ENCODE data around the gene CAMKK1. TPM values are rescaled to one million over a fixed set of nuclear protein-coding genes. Genes with fewer than 3 reads are reported as not detected.

Gene CAMKK1
- total and polyA plus RNA-seq, 12 donors = 1.8 to 5.7 (median 3.6) TPM

GRCh38 chr17:3828852-3829232 lies 64.0 kb downstream of the CAMKK1 start:
- no peak for DNase-seq
- Histone ChIP-seq H3K27me3 (no peaks in the 10 kb centered on the region), H3K9me3 (no peaks in the 10 kb centered on the region), H3K27ac (peak overlapping the region; percentile 7 to 88 (median 71)), H3K36me3 (peaks cover 0 to 84% (median 31%) of the 10 kb centered on the region in 9 donors), H3K4me1 (peaks cover 5 to 27% (median 15%) of the 10 kb centered on the region in 9 donors), H3K4me3 (no peak overlapping the region)
- ATAC-seq = peak in 5 of 8 donors; percentile 26 to 64 (median 50)
- 74 to 82% methylated on average over 7 of the region's 7 CpGs for WGBS, 2 donors
- intact Hi-C loops (cut with DNase I) = loop anchor here in 4 of 10 donors (5.0 to 10.0 kb wide), 2 partner anchors 92 to 94 kb away; no protein-coding TSS in a partner anchor
- TF ChIP-seq, protein P1, sequence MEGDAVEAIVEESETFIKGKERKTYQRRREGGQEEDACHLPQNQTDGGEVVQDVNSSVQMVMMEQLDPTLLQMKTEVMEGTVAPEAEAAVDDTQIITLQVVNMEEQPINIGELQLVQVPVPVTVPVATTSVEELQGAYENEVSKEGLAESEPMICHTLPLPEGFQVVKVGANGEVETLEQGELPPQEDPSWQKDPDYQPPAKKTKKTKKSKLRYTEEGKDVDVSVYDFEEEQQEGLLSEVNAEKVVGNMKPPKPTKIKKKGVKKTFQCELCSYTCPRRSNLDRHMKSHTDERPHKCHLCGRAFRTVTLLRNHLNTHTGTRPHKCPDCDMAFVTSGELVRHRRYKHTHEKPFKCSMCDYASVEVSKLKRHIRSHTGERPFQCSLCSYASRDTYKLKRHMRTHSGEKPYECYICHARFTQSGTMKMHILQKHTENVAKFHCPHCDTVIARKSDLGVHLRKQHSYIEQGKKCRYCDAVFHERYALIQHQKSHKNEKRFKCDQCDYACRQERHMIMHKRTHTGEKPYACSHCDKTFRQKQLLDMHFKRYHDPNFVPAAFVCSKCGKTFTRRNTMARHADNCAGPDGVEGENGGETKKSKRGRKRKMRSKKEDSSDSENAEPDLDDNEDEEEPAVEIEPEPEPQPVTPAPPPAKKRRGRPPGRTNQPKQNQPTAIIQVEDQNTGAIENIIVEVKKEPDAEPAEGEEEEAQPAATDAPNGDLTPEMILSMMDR (IDR thresholded peaks at IDR 0.05) = no peak

GRCh38 chr17:3828151-3828851 lies 64.6 kb downstream of the CAMKK1 start:
- intact Hi-C loops (cut with DNase I) = loop anchor here in 4 of 10 donors (5.0 to 10.0 kb wide), 2 partner anchors 91 to 94 kb away; no protein-coding TSS in a partner anchor
- Histone ChIP-seq H3K27me3 (no peaks in the 10 kb centered on the region), H3K27ac (peak overlapping the region; percentile 7 to 88 (median 71)), H3K4me1 (peaks cover 5 to 27% (median 15%) of the 10 kb centered on the region in 9 donors), H3K9me3 (no peaks in the 10 kb centered on the region), H3K4me3 (no peak overlapping the region), H3K36me3 (peaks cover 0 to 84% (median 37%) of the 10 kb centered on the region in 9 donors)
- ATAC-seq (peak; percentile 67 to 96 (median 92)), DNase-seq (no peak)
- WGBS, 2 donors = 40 to 48% methylated on average over 7 of the region's 7 CpGs
- TF ChIP-seq, protein P1 (IDR thresholded peaks at IDR 0.05) = no peak

GRCh38 chr17:3827124-3827773 lies 65.6 kb downstream of the CAMKK1 start:
- peak overlapping the region in 5 of 10 donors; percentile 27 to 82 (median 73) for H3K27ac ChIP-seq
- intact Hi-C loops (cut with DNase I) = loop anchor here in 4 of 10 donors (5.0 to 10.0 kb wide), 2 partner anchors 90 to 92 kb away; no protein-coding TSS in a partner anchor

DNA sequence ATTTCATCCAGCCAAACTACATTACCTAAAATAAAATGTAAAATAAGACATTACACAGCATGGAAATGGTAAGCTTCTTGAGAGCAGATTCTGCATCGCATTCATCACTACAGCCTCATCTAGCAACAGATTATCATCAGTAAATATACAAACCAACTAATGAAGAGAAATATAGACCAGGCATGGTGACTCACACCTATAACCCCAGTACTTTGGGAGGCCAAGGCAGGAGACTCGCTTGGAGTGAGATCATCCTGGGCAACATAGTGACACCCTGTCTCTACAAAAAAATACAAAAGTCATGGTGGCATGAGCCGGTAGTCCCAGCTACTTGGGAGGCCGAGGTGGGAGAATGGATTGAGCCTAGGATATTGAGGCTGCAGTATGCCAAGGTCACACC lies 66.7 kb downstream of the CAMKK1 start:
- no peak for ATAC-seq
- TF ChIP-seq, protein P1 (IDR thresholded peaks at IDR 0.05) = no peak
- Histone ChIP-seq H3K4me1 (peaks cover 5 to 27% (median 15%) of the 10 kb centered on the region in 9 donors), H3K27ac (no peak overlapping the region), H3K36me3 (peaks cover 0 to 98% (median 46%) of the 10 kb centered on the region in 9 donors), H3K9me3 (no peaks in the 10 kb centered on the region), H3K27me3 (no peaks in the 10 kb centered on the region), H3K4me3 (no peak overlapping the region)
- 94% methylated on average over 4 of the region's 4 CpGs for WGBS, 2 donors
- DNase-seq = no peak
- intact Hi-C loops (cut with DNase I) = loop anchor here in 4 of 10 donors (5.0 to 10.0 kb wide), 2 partner anchors 89 to 91 kb away; no protein-coding TSS in a partner anchor

More at GRCh38 chr17:3827124-3827773, 65.6 kb downstream of the CAMKK1 start:
- WGBS, 2 donors = 65 to 66% methylated on average over 6 of the region's 6 CpGs
- TF ChIP-seq, protein P1 (IDR thresholded peaks at IDR 0.05) = peak in 8 of 9 donors; percentile 9 to 74 (median 46)
- ATAC-seq (no peak), DNase-seq (peak in 1 of 2 donors; percentile 25)
- Histone ChIP-seq H3K27me3 (no peaks in the 10 kb centered on the region), H3K4me3 (no peak overlapping the region), H3K4me1 (peaks cover 5 to 27% (median 15%) of the 10 kb centered on the region in 9 donors), H3K9me3 (no peaks in the 10 kb centered on the region), H3K36me3 (peaks cover 0 to 88% (median 38%) of the 10 kb centered on the region in 9 donors)
